HepG2 (cell line): ENCODE results near the gene TIMM10. TPM values are rescaled to one million over a fixed set of nuclear protein-coding genes. Genes with fewer than 3 reads are reported as not detected.
A peak's percentile ranks its signal among the peaks of the same experiment; 100 is the strongest.

ENCODE experiments used
- CBX5 ChIP-seq: sonication (generic); formaldehyde crosslinking; IDR thresholded peaks from 2 replicates; pipeline ENCODE4 v1.4.0; 2020; ENCODE audit warnings: missing genetic modification reagents, borderline replicate concordance
- ERF ChIP-seq: IDR thresholded peaks from 2 replicates; pipeline ENCODE4 v1.6.1; 2018; ENCODE audit warnings: missing biosample characterization, missing genetic modification reagents
- MXD1 ChIP-seq: sonication (generic); formaldehyde crosslinking; IDR thresholded peaks from 2 replicates; pipeline ENCODE4 v1.4.0; 2020; ENCODE audit warnings: mild to moderate bottlenecking, missing genetic modification reagents
- SKIL ChIP-seq: sonication (generic); formaldehyde crosslinking; IDR thresholded peaks from 2 replicates; pipeline ENCODE4 v1.8.0; 2022; ENCODE audit warnings: missing genetic modification reagents, mild to moderate bottlenecking, moderate library complexity, borderline replicate concordance
- TAF15 ChIP-seq: fragments of 200-400 bp; formaldehyde crosslinking; IDR thresholded peaks from one replicate; pipeline ENCODE4 v1.6.1; 2018; ENCODE audit warnings: mild to moderate bottlenecking, low read depth, low read length; ENCODE audit not compliant: poor library complexity, severe bottlenecking
- ZBTB21 ChIP-seq: sonication (generic); formaldehyde crosslinking; IDR thresholded peaks from 2 replicates; pipeline ENCODE4 v1.4.0; 2020; ENCODE audit warnings: missing genetic modification reagents
- ZKSCAN8 ChIP-seq: IDR thresholded peaks from 2 replicates; pipeline ENCODE4 v1.6.1; 2016; ENCODE audit warnings: borderline replicate concordance, missing genetic modification reagents, missing compliant biosample characterization
- ZNF33B ChIP-seq: sonication (generic); formaldehyde crosslinking; IDR thresholded peaks from 2 replicates; pipeline ENCODE4 v1.5.1; 2020; ENCODE audit warnings: mild to moderate bottlenecking, missing genetic modification reagents
- ZNF580 ChIP-seq: IDR thresholded peaks from 2 replicates; pipeline ENCODE4 v1.6.1; 2016; ENCODE audit warnings: low read depth, borderline replicate concordance
- ZNF652 ChIP-seq: IDR thresholded peaks from 2 replicates; pipeline ENCODE4 v1.6.1; 2016; ENCODE audit warnings: low read depth, borderline replicate concordance
- polyA plus RNA-seq, 8 experiments: library from polyadenylated mRNA; depleted of rRNA in 3 of 8; stranded (reverse) in 7 of 8; unstranded in 1 of 8; fragments of >200 nt; fragmentation: Illumina TruSeq in 4 of 8; extraction: Trizol in 4 of 8; gene quantifications; 2 replicates each; pipeline versions ENCODE4 v1.2.1 to v1.2.3, GENCODE V29; 2011 to 2016; ENCODE audit warnings: low read depth in 4 of 8, missing spikeins in 1 of 8, mixed read lengths in 1 of 8; ENCODE audit not compliant: insufficient read depth in 1 of 8
- total RNA-seq, 5 experiments: library from RNA; depleted of rRNA; stranded (reverse); fragments of >200 nt; fragmentation: Illumina TruSeq; extraction: Trizol; gene quantifications; 2 replicates each; pipeline ENCODE4 v1.2.3, GENCODE V29; 2016; ENCODE audit warnings: low read depth in 1 of 5
- TF ChIP-seq, protein P1 (sequence below): sonication (generic); formaldehyde crosslinking; IDR thresholded peaks from 2 replicates; pipeline ENCODE4 v1.4.0; 2020; ENCODE audit warnings: mild to moderate bottlenecking, missing genetic modification reagents
- TF ChIP-seq, protein P2 (sequence below): sonication (generic); formaldehyde crosslinking; IDR thresholded peaks from 2 replicates; pipeline ENCODE4 v1.4.0; 2020; ENCODE audit warnings: mild to moderate bottlenecking, missing genetic modification reagents
- TF ChIP-seq, protein P3 (sequence below): sonication (generic); formaldehyde crosslinking; IDR thresholded peaks from 2 replicates; pipeline ENCODE4 v1.9.0; 2022; ENCODE audit warnings: missing genetic modification reagents, mild to moderate bottlenecking, borderline replicate concordance
- TF ChIP-seq, protein P4 (sequence below): sonication (generic); formaldehyde crosslinking; IDR thresholded peaks from 2 replicates; pipeline ENCODE4 v1.5.0; 2020; ENCODE audit warnings: mild to moderate bottlenecking, missing genetic modification reagents

Gene TIMM10
- total and polyA plus RNA-seq, 2 of the 13 experiments (the other 11 are each of a cell fraction or from before 2014, with no cell fraction given): 67.8 to 82.2 TPM

- TF ChIP-seq, protein P1, sequence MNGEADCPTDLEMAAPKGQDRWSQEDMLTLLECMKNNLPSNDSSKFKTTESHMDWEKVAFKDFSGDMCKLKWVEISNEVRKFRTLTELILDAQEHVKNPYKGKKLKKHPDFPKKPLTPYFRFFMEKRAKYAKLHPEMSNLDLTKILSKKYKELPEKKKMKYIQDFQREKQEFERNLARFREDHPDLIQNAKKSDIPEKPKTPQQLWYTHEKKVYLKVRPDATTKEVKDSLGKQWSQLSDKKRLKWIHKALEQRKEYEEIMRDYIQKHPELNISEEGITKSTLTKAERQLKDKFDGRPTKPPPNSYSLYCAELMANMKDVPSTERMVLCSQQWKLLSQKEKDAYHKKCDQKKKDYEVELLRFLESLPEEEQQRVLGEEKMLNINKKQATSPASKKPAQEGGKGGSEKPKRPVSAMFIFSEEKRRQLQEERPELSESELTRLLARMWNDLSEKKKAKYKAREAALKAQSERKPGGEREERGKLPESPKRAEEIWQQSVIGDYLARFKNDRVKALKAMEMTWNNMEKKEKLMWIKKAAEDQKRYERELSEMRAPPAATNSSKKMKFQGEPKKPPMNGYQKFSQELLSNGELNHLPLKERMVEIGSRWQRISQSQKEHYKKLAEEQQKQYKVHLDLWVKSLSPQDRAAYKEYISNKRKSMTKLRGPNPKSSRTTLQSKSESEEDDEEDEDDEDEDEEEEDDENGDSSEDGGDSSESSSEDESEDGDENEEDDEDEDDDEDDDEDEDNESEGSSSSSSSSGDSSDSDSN (CRISPR knock-in tag): peak; percentile 37; the same call in 1 of the 2 replicates
- TF ChIP-seq, protein P2, sequence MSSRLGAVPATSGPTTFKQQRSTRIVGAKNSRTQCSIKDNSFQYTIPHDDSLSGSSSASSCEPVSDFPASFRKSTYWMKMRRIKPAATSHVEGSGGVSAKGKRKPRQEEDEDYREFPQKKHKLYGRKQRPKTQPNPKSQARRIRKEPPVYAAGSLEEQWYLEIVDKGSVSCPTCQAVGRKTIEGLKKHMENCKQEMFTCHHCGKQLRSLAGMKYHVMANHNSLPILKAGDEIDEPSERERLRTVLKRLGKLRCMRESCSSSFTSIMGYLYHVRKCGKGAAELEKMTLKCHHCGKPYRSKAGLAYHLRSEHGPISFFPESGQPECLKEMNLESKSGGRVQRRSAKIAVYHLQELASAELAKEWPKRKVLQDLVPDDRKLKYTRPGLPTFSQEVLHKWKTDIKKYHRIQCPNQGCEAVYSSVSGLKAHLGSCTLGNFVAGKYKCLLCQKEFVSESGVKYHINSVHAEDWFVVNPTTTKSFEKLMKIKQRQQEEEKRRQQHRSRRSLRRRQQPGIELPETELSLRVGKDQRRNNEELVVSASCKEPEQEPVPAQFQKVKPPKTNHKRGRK (CRISPR knock-in tag): no peak
- TF ChIP-seq, protein P3, sequence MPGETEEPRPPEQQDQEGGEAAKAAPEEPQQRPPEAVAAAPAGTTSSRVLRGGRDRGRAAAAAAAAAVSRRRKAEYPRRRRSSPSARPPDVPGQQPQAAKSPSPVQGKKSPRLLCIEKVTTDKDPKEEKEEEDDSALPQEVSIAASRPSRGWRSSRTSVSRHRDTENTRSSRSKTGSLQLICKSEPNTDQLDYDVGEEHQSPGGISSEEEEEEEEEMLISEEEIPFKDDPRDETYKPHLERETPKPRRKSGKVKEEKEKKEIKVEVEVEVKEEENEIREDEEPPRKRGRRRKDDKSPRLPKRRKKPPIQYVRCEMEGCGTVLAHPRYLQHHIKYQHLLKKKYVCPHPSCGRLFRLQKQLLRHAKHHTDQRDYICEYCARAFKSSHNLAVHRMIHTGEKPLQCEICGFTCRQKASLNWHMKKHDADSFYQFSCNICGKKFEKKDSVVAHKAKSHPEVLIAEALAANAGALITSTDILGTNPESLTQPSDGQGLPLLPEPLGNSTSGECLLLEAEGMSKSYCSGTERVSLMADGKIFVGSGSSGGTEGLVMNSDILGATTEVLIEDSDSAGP (CRISPR knock-in tag): peak; percentile 27; the same call in 1 of the 2 replicates
- TF ChIP-seq TAF15: no peak
- TF ChIP-seq SKIL (CRISPR knock-in tag): peak; percentile 81
- TF ChIP-seq ERF (CRISPR knock-in tag): peak; percentile 31; the same call in 1 of the 2 replicates
- no peak for TF ChIP-seq ZKSCAN8 (CRISPR knock-in tag)
- peak; percentile 2; the same call in 1 of the 2 replicates for TF ChIP-seq ZNF580 (CRISPR knock-in tag)
- no peak for TF ChIP-seq ZNF652 (CRISPR knock-in tag)
- TF ChIP-seq CBX5: no peak
- TF ChIP-seq, protein P4, sequence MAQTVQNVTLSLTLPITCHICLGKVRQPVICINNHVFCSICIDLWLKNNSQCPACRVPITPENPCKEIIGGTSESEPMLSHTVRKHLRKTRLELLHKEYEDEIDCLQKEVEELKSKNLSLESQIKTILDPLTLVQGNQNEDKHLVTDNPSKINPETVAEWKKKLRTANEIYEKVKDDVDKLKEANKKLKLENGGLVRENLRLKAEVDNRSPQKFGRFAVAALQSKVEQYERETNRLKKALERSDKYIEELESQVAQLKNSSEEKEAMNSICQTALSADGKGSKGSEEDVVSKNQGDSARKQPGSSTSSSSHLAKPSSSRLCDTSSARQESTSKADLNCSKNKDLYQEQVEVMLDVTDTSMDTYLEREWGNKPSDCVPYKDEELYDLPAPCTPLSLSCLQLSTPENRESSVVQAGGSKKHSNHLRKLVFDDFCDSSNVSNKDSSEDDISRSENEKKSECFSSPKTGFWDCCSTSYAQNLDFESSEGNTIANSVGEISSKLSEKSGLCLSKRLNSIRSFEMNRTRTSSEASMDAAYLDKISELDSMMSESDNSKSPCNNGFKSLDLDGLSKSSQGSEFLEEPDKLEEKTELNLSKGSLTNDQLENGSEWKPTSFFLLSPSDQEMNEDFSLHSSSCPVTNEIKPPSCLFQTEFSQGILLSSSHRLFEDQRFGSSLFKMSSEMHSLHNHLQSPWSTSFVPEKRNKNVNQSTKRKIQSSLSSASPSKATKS (CRISPR knock-in tag): no peak
- TF ChIP-seq ZBTB21 (CRISPR knock-in tag): no peak
- 0 out of 2 replicates have a peak, but pooled peaks have one; percentile 19 for TF ChIP-seq ZNF33B (CRISPR knock-in tag)
- peak; percentile 71; the same call in 1 of the 2 replicates for TF ChIP-seq MXD1 (CRISPR knock-in tag)
These were observed 15.8 kb downstream of the TIMM10 start (continued) for GRCh38 chr11:57514538-57515331.
